Amygdala (tissue), 56 donors: Measurements from ENCODE around the gene SLITRK1.

Experiments
- DNase-seq, 56 donors: peaks; one replicate each; lab custom pipeline; 2025; lab: John Stamatoyannopoulos, UW

Gene SLITRK1, protein sequence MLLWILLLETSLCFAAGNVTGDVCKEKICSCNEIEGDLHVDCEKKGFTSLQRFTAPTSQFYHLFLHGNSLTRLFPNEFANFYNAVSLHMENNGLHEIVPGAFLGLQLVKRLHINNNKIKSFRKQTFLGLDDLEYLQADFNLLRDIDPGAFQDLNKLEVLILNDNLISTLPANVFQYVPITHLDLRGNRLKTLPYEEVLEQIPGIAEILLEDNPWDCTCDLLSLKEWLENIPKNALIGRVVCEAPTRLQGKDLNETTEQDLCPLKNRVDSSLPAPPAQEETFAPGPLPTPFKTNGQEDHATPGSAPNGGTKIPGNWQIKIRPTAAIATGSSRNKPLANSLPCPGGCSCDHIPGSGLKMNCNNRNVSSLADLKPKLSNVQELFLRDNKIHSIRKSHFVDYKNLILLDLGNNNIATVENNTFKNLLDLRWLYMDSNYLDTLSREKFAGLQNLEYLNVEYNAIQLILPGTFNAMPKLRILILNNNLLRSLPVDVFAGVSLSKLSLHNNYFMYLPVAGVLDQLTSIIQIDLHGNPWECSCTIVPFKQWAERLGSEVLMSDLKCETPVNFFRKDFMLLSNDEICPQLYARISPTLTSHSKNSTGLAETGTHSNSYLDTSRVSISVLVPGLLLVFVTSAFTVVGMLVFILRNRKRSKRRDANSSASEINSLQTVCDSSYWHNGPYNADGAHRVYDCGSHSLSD

DNA sequence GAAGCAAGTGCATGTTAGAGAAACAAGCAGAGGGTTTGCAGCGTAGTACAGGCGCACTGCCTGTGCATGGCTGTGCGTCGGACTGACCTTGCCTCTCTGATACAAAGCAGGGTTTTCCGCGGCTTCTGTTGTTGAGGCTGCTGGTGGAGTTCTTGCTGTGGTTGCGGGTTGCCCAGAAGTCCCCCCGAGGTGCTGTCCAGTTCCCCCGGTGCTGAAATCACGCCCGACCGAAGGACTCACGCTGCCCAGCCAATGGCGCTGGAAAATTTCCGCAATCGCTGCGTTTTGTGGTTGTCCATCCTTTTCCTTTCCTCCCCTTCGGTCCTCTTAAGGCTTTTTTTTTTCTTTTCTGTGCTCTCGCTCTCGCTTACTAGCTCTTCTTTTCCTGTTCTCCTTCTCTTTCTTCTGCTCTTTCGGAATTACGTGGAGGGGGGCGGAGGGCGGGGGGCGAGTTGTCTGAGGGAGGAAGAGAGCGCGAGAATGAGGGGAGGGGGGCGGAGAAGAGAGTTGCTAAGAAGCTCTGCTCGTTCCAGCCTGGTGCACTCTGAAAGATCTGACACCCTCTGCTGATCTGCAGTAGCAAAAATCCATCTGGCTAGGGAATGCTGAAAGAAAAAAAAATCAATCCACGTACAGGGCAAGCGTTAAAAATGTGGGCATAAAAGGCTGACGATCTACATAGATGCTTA, at the start of gene SLITRK1:
SLITRK1 (minus strand) TSS at position 558 of the 689 bp plus-strand sequence. CDS start 967 bp downstream, outside the sequence.
- peak in 55 of 56 donors; percentile 24 to 87 (median 65) for DNase-seq

DNA sequence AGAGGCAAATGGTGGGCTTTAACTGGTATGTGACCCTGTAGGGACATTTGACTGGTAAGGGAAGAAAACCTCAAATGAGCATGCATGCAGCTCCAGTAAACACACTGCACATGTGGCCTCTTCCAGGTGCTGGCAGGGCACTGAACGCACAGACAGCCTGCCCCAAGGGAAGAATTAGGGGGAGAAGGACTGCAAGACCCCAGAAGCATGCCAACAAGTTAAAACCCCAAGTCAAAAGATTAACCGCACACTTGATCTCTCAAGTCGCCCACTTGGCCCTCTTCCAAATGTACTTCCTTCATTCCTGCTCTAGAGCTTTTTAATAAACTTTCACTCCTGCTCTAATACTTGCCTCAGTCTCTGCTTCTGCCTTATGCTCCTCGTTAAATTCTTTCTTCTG, 46.9 kb upstream of the SLITRK1 start:
- DNase-seq: no peak

DNA sequence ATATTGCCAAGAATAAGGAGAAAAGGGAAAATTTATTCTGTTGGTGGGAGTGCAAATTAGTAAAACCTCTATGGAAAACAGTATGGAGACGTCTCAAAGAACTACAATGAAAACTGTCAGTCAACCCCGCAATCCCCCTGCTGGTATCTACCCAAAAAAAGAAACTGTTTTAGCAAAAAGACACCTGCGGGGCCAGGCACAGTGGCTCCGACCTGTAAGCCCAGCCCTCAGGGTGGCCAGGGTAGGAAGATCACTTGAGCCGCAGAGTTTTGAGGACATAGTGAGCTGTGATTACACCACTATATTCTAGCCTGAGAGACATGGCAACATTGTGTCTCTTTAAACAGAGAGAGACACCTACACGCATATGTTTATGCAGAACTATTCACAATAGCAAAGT, 37.5 kb upstream of the SLITRK1 start:
- no peak for DNase-seq

DNA sequence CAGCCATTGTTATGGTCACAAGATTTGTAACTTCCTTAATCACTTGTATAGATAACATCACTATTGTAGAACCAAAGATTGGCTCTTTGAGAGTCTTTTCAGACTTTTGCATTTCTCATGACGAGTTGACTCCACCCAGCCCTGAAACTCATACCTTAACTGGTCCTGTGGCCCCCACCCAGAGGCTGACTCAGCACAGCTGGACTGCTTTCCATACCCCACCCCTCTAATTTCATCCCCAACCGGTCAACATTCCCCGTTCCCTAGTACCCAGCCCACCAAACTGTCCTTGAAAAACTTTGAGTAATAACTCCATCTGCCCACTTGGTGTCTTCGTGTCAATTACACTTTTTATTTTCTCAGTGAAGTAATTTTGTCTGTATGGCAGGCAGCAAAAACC, 32.1 kb upstream of the SLITRK1 start:
- no peak for DNase-seq

DNA sequence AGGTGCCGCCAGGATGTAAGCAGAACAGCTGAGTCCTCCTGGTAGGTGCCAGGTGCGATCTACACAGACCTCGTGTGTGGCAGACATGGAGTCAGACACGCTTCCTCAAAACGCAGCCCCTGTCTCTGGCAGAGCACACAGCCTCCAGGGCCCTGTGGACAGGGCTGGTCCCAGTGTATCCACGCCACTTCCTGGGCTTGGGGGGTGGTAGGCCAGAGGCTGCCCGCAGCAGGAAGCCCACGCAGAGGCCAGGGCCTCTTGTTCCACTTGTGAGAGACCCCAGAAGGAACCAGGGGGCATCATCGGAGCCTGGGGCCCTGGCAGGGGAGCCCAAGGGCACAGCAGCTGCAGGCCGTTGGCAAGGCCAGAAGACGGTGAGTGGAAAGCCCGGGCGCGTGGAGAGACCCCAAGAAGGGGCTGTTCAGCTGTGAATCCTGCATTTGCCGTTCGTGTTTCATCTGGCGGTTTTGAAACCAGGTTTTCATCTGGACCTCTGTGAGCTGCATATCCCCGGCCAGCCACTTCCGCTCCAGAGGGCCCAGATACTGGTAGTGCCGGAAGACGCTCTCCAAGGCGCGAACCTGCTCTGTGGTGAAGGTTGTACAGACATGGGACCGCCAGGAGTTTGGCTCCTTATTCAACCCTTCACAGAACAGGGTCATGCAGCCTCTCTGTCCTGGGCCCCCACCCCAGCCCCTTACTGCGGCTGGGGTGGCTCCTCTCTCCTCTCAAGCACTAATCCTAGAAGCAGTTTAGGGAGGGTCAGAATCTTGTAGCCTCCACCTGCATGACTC, 25.1 kb upstream of the SLITRK1 start:
- no peak for DNase-seq

DNA sequence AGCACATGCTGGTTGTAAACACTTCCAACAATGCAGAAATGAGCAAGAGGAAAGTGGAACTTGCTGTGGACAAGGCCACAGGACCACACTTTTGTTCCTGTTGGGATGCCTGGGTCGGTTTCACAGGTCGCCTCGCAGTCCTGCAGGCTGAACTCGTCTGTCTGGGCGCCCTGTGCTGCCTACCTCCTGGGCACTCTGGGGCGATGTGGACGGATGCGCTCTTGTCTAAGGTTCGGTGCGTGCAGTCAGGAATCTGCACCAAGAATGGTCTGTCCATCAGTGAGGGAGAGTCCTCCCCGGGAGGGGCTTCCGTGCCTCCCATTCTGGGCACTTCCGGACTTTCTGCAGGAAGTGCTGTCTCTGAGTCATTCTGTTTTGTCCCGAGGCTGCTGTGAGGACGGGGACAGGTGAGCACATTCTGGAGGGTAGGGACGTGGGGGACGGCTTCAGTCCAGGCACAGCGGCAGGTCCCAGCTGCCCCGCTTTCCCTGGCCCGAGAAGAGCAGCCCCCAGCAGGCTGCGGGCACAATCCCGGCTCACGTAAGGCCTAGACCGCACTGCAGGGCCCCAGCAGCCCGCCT, 24.1 kb upstream of the SLITRK1 start:
- no peak for DNase-seq

DNA sequence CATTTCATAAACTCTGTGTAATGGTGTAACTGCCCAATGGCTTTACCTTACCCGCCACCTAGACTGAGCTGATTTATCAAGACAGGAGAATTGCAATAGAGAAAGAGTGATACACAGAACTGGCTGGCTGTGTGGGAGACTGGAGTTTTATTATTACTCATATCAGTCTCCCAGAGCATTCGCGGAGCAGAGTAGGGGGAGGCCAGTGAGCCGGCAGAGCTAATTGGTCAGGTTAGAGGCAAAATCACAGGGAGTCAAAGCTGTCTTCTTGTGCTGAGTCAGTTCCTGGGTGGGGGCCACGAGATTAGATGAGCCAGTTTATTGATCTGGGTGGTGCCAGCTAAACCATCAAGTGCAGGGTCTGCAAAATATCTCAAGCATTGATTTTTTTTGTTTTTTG, 23.4 kb upstream of the SLITRK1 start:
- DNase-seq: no peak

DNA sequence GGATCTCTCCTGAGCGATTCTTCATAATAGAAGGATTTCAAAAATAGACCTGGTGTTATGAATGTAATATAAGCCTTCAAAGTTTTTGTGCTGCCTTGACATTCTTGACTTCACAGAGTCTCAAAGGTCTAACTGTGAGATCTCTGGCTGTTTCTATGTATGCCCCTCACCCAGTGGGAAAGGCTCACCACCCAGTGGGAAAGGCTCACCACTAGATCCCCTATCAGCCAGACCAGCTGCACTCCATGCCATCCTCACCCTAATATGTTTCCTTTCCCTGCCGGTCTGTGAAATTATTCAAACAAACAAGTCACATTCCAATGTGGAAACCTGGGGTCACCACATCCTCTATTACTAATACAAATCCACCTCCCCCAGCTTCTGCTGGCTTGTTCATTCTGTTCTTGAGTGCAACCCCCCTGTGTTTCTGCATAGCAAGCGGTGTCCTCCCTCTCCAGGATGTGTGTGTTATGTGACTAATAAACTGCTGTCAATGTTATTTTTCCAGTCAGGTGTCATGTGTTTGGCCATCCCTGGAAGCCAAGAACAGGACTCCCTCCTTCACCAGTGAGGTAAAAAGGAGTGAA, 13.8 kb upstream of the SLITRK1 start:
- no peak for DNase-seq

DNA sequence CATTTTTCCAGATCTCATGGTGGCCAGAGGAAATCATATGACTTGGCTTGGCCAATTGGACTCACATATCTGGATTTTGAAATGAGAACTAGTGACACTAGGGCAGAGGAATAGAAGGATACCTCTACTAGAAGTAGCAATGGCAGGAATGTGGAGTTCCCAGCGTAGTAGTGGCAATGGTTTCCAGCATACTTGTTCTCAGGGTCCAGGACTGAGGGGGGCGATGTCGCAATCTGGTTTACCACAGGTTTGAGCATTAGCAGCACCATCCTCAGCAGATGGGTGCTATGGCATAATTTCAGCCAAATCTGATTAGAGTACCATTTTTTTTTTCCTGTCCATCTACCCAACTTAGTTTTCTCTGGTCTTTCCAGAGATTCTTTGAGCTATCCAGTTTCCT, 8.1 kb upstream of the SLITRK1 start:
- no peak for DNase-seq

DNA sequence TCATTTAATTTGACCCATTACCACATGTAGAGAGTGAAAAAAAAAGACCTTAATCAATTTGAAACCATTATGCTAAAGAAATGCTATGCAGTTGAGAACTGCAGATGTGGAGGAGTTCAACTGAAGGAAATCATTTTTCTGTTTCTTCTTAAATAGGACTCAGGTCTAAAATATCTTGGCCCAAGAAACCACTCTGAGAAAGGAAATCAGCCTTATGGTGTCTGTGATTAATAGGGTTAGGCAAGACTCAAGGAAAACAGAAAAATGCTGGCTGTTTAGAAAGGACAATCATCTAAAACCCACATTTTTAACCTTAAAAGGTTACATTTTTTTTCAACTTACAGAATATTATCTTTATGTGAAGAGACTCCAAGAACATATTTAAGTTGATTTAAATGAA, 1.9 kb upstream of the SLITRK1 start:
- DNase-seq: no peak

DNA sequence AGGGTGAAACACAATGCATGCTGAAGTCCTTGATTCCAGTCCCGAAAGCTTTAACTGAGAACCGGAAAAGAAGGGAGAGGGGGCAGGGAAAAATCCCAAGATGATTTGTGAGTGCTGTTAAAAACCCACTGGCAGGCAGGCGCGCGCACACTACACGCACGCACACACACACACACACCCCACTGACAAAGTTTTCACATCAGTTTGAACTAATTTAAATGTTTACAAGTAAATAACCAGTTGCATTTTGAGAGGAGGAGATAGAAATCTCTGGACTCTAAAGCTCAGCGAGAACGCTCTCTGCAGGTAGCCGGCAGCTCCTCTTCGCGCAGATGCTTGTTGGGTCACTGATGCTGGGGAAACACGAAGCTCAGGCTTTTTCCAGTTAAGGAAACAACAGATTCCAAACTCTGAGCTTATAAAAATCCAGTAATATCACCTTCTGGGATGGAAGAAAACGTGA, 818 bp upstream of the SLITRK1 start:
- DNase-seq: peak in 18 of 56 donors; percentile 3 to 56 (median 22)

DNA sequence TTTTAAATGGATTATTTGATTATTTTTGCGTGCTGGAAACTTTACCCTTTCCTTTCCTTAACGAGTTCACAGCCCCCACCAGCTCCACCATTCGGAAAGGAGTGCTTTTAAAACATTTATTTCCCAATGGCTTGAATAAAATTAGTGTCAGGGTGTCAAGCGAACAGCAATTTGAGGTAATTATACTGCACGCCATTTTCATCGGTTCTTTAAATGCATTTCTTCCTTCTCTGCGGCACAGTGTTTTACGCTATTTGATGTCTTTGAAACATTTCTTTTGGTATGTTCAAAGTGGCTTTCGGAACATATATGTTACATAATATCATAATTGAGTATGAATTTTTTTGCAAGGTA, 309 bp upstream of the SLITRK1 start:
- no peak for DNase-seq

DNA sequence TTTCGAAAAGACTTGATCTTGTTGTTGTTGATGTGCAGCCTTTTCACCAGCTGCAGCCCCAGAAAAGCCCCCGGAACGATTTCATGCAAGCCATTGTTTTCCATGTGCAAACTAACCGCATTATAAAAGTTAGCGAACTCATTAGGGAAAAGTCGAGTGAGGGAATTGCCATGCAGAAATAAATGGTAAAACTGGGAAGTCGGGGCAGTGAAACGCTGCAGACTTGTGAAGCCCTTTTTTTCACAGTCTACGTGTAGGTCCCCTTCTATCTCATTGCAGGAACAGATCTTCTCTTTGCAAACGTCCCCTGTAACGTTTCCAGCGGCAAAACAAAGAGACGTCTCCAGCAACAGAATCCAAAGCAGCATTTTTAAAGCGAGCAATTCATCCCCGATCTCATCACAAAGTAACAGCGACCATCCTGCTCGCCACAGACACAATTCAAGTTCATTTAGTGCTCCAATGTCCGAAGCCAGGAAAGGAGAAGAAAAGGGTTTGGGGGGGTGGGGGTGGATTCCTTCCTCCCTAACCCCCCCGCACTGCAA, 1.1 kb downstream of the SLITRK1 start:
- DNase-seq: peak in 21 of 56 donors; percentile 7 to 66 (median 38)

DNA sequence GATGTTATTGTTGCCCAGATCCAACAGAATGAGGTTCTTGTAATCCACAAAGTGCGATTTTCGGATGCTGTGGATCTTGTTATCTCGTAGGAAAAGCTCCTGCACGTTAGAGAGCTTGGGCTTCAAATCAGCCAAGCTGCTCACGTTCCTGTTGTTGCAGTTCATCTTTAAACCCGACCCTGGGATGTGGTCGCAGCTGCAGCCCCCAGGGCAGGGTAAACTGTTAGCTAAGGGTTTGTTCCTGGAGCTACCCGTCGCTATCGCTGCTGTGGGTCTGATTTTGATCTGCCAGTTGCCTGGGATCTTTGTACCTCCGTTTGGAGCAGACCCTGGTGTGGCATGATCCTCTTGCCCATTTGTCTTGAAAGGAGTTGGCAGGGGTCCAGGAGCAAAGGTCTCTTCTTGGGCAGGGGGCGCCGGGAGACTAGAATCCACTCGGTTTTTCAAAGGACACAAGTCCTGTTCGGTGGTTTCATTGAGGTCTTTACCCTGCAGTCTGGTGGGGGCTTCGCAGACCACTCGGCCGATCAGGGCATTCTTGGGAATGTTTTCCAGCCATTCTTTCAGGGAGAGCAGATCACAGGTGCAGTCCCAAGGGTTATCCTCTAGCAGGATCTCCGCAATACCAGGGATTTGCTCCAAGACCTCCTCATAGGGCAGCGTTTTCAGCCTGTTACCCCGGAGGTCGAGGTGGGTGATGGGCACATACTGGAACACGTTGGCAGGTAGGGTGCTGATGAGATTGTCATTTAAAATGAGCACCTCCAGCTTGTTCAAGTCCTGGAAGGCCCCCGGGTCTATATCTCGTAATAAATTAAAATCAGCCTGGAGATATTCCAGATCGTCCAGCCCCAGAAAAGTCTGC, 1.8 kb downstream of the SLITRK1 start:
- DNase-seq: peak in 29 of 56 donors; percentile 1 to 68 (median 32)

DNA sequence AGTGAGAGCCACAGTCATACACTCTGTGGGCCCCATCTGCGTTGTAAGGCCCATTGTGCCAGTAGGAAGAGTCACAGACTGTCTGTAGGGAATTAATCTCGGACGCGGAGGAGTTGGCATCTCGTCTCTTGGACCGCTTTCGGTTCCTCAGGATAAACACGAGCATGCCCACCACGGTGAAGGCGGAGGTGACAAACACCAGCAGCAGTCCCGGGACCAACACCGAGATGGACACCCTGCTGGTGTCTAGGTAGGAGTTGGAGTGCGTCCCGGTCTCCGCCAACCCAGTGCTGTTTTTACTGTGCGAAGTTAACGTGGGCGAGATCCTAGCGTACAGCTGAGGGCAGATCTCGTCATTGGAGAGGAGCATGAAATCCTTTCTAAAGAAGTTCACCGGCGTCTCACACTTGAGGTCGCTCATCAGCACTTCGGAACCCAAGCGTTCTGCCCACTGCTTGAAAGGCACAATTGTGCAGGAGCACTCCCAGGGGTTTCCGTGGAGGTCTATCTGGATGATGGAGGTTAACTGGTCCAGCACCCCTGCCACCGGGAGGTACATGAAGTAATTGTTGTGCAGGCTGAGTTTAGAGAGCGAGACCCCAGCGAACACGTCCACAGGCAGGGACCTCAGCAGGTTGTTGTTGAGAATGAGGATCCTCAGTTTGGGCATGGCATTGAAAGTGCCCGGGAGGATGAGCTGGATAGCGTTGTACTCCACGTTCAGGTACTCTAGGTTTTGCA, 2.7 kb downstream of the SLITRK1 start:
- peak in 45 of 56 donors; percentile 9 to 79 (median 54) for DNase-seq

DNA sequence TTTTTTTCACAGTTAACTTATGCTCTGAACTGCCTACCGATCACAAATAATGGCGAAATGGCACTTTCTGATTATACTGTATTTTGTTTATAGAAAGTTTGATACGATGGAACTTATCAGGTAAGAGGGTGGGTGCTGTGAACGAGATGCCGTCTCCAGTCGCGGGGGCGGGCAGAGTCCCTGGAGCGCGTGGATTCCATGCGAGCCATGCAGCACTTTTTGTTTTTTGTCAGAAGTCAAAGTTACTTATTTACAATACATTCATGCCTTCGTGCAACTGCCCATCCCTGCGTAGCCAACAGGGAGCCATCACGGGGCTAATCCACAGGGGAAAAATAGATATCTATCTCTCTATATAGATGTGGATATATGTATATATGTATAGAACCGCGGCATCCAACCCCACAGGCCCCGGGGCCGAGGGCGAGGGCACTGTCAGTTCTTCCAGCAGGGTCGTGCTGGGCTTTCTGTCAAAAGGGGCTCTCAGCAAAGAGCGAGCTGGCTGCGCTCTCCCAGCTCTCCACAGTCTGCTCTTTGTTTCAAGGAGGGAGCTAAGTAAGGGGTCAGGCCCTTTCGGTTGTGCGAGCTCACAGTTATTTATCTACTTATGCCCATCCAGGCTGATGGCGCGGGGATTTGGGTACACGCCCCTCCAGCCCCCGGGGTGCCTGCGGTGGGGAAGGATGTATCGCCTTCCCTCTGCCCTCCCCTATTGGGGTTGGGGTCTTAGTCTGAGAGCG, 3.4 kb downstream of the SLITRK1 start:
- DNase-seq: peak in 34 of 56 donors; percentile 10 to 77 (median 52)
